Measurements from ENCODE around the gene SSUH2. TPM values are rescaled to one million over a fixed set of nuclear protein-coding genes. Genes with fewer than 3 reads are reported as not detected.
"Not testable (repeated sequence)": the region's sequence is repeated elsewhere in the genome, so short reads cannot be mapped to it uniquely, and the experiment has no call there.

The SSUH2 gene
- total and polyA plus RNA-seq, 4 donors, result 0.07 to 3.4 (median 0.34) TPM

DNA sequence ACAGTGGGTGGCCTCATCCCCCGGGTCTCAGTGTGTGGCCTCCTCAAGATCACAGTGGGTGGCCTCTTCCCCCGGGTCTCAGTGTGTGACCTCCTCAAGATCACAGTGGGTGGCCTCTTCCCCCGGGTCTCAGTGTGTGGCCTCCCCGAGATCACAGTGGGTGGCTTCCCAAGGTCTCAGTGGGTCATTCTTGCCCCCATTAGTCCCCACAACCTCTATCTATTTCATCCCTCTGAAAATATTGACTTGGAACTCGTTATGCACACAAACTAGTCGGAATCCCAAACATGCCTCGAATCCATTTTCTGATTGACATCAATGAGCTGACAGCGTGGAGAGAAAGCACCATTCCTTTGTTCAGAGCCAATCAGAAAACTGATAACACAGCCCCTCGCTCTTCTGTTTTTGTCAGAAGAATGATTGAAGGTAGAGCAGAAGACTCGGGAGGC lies 10.8 kb upstream of the SSUH2 start:
- no peak for TF ChIP-seq CTCF (IDR thresholded peaks at IDR 0.05; ENCODE audit: control extremely low read depth, extremely low read depth)
- no peaks in the 10 kb centered on the region for H3K36me3 ChIP-seq (ENCODE audit: control insufficient read depth in 4 of 4, insufficient read depth in 4 of 4, low read length in 4 of 4)
- no peak for DNase-seq
- H3K27ac ChIP-seq (ENCODE audit: low read depth in 1 of 2, low read length in 1 of 2), result no peak overlapping the region
- peaks cover 0 to 5% (median under 1%) of the 10 kb centered on the region in 4 donors for H3K9me3 ChIP-seq (ENCODE audit: control insufficient read depth in 4 of 4, insufficient read depth in 3 of 4, low read length in 3 of 4)
- H3K4me3 ChIP-seq, result no peak overlapping the region
- WGBS, 2 donors, result 87 to 95% methylated on average over 10 of the region's 10 CpGs
- H3K4me1 ChIP-seq (ENCODE audit: control insufficient read depth in 5 of 5, insufficient read depth in 5 of 5, low read length in 5 of 5), result peaks cover 0 to 36% (median 19%) of the 10 kb centered on the region in 5 donors
- H3K27me3 ChIP-seq (ENCODE audit: control insufficient read depth in 3 of 3, insufficient read depth in 3 of 3, low read length in 2 of 3), result no peaks in the 10 kb centered on the region
- ATAC-seq (ENCODE audit: insufficient read depth, low FRiP score), result no peak
- no peak overlapping the region for H3K9ac ChIP-seq (ENCODE audit: insufficient read depth in 1 of 2, low read length in 2 of 2)

DNA sequence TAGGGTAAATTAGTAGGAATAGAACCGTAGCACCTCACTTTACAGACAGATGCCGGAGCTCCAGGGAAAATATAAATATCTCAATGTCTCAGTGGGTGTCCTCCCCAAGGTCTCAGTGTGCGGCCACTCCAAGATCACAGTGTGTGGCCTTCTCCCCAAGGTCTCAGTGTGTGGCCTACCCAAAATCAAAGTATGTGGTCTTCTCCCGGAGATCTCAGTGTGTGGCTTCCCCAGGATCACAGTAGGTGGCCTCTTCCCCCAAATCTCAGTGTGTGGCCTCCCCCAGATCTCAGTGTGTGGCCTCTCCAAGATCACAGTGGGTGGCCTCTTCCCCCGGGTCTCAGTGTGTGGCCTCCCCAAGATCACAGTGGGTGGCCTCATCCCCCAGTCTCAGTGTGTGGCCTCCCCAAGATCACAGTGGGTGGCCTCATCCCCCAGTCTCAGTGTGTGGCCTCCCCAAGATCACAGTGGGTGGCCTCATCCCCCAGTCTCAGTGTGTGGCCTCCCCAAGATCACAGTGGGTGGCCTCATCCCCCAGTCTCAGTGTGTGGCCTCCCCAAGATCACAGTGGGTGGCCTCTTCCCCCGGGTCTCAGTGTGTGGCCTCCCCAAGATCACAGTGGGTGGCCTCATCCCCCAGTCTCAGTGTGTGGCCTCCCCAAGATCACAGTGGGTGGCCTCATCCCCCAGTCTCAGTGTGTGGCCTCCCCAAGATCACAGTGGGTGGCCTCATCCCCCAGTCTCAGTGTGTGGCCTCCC lies 10.2 kb upstream of the SSUH2 start:
- H3K9ac ChIP-seq (ENCODE audit: insufficient read depth in 1 of 2, low read length in 2 of 2); ATAC-seq (ENCODE audit: insufficient read depth, low FRiP score); H3K36me3 ChIP-seq (ENCODE audit: control insufficient read depth in 4 of 4, insufficient read depth in 4 of 4, low read length in 4 of 4); H3K27me3 ChIP-seq (ENCODE audit: control insufficient read depth in 3 of 3, insufficient read depth in 3 of 3, low read length in 2 of 3); H3K27ac ChIP-seq (ENCODE audit: low read depth in 1 of 2, low read length in 1 of 2); H3K9me3 ChIP-seq (ENCODE audit: control insufficient read depth in 4 of 4, insufficient read depth in 3 of 4, low read length in 3 of 4); H3K4me3 ChIP-seq; DNase-seq: not testable (repeated sequence)
- H3K4me1 ChIP-seq (ENCODE audit: control insufficient read depth in 5 of 5, insufficient read depth in 5 of 5, low read length in 5 of 5), result peaks cover 0 to 30% (median 16%) of the 10 kb centered on the region in 5 donors
- 92 to 97% methylated on average over 6 of the region's 6 CpGs for WGBS, 2 donors

- H3K4me3 ChIP-seq, result no peak overlapping the region
- DNase-seq (no peak), ATAC-seq (ENCODE audit: insufficient read depth, low FRiP score) (no peak)
- H3K9me3 ChIP-seq (ENCODE audit: control insufficient read depth in 4 of 4, insufficient read depth in 3 of 4, low read length in 3 of 4), result peaks cover 0 to 5% (median under 1%) of the 10 kb centered on the region in 4 donors
- peaks cover 0 to 21% (median 11%) of the 10 kb centered on the region in 5 donors for H3K4me1 ChIP-seq (ENCODE audit: control insufficient read depth in 5 of 5, insufficient read depth in 5 of 5, low read length in 5 of 5)
- no peak overlapping the region for H3K27ac ChIP-seq (ENCODE audit: low read depth in 1 of 2, low read length in 1 of 2)
- no peak overlapping the region for H3K9ac ChIP-seq (ENCODE audit: insufficient read depth in 1 of 2, low read length in 2 of 2)
- 92 to 94% methylated on average over 8 of the region's 8 CpGs for WGBS, 2 donors
- no peaks in the 10 kb centered on the region for H3K27me3 ChIP-seq (ENCODE audit: control insufficient read depth in 3 of 3, insufficient read depth in 3 of 3, low read length in 2 of 3)
- H3K36me3 ChIP-seq (ENCODE audit: control insufficient read depth in 4 of 4, insufficient read depth in 4 of 4, low read length in 4 of 4), result no peaks in the 10 kb centered on the region
- no peak for TF ChIP-seq CTCF (IDR thresholded peaks at IDR 0.05; ENCODE audit: control extremely low read depth, extremely low read depth)
These were observed 9.3 kb upstream of the SSUH2 start for GRCh38 chr3:8653800-8654408.

GRCh38 chr3:8652324-8652987 lies 7.9 kb upstream of the SSUH2 start:
- no peaks in the 10 kb centered on the region for H3K27me3 ChIP-seq (ENCODE audit: control insufficient read depth in 3 of 3, insufficient read depth in 3 of 3, low read length in 2 of 3)
- H3K9ac ChIP-seq (ENCODE audit: insufficient read depth in 1 of 2, low read length in 2 of 2), result no peak overlapping the region
- peaks cover 0 to 5% (median under 1%) of the 10 kb centered on the region in 4 donors for H3K9me3 ChIP-seq (ENCODE audit: control insufficient read depth in 4 of 4, insufficient read depth in 3 of 4, low read length in 3 of 4)
- WGBS, 2 donors, result 88 to 89% methylated on average over 2 of the region's 2 CpGs
- H3K4me3 ChIP-seq, result no peak overlapping the region
- no peak for TF ChIP-seq CTCF (IDR thresholded peaks at IDR 0.05; ENCODE audit: control extremely low read depth, extremely low read depth)
- no peak for DNase-seq
- no peaks in the 10 kb centered on the region for H3K36me3 ChIP-seq (ENCODE audit: control insufficient read depth in 4 of 4, insufficient read depth in 4 of 4, low read length in 4 of 4)
- H3K4me1 ChIP-seq (ENCODE audit: control insufficient read depth in 5 of 5, insufficient read depth in 5 of 5, low read length in 5 of 5), result peaks cover 0 to 10% (median 2%) of the 10 kb centered on the region in 5 donors
- no peak for ATAC-seq (ENCODE audit: insufficient read depth, low FRiP score)
- H3K27ac ChIP-seq (ENCODE audit: low read depth in 1 of 2, low read length in 1 of 2), result no peak overlapping the region

Measured in lung (tissue), 12 donors.